ENCODE measurements around the gene ANKRD11.
A peak's percentile ranks its signal among the peaks of the same experiment; 100 is the strongest.

The ANKRD11 gene

DNA sequence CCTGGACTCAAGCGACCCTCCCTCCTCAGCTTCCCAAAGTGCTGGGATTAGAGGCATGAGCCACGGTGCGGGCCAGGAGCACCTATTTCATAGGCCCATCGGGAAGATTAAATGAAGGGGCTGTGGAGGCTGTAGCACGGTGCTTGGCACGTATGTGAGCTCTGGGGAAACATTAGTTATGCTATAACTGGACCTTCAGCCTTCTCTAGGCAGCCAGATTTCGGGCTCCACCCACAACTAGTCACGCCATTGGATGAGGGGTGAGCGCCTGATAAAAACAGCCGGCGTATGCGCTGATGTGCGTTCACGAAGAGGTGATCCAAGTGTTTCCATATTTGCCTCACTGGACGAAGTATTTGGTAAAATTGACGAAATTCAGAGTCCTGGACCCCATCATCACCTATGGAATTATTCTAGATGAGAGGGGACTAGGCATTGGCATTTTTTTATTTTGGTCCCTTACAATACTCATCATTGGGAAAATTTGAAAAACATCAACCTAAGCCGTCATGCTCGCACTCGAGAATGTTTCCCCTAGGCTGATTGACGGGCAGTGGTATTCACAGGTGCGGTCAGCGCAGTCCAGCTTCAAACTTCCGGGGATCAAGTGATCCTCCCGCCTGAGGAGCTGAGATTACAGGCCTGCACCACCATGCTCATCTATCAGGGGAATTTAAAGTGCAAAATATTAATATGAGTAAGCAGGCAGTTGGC lies 1.8 kb upstream of the ANKRD11 start:
- Histone ChIP-seq H3K23ac (ENCODE audit: low read length) (no peak overlapping the region), H3K4ac (ENCODE audit: low read depth, low read length) (no peak overlapping the region), H3K79me2 (ENCODE audit: control insufficient read depth, insufficient read depth, low read length, poor library complexity) (peaks cover 10% of the 10 kb centered on the region), H4K12ac (ENCODE audit: low read depth, low read length) (no peak overlapping the region), H4K91ac (ENCODE audit: low read depth, low read length) (no peak overlapping the region), H3K9me3 (ENCODE audit: insufficient read depth, low read depth, low read length) (no peaks in the 10 kb centered on the region), H3K4me3 (ENCODE audit: low read depth, low read length) (no peak overlapping the region), H4K8ac (ENCODE audit: low read depth, low read length) (no peak overlapping the region), H2AFZ (ENCODE audit: insufficient read depth, low read length, poor library complexity) (no peak overlapping the region), H3K18ac (ENCODE audit: low read length) (no peak overlapping the region), H3K9ac (ENCODE audit: low read length) (no peak overlapping the region), H3K36me3 (ENCODE audit: control insufficient read depth in 1 of 2, insufficient read depth in 2 of 2, low read length in 2 of 2) (no peaks in the 10 kb centered on the region), H3K4me2 (ENCODE audit: low read length) (peak overlapping the region; percentile 95), H2BK120ac (ENCODE audit: insufficient read depth, low read length, poor library complexity) (no peak overlapping the region), H3K79me1 (ENCODE audit: low read length) (peaks cover 6% of the 10 kb centered on the region), H3K27ac (ENCODE audit: low read depth, low read length) (no peak overlapping the region), H3K14ac (ENCODE audit: low read length) (no peak overlapping the region), H3K4me1 (ENCODE audit: control insufficient read depth in 1 of 2, insufficient read depth in 2 of 2, low read length in 2 of 2) (peaks cover 10 to 18% of the 10 kb centered on the region in 2 experiments), H2BK5ac (ENCODE audit: low read depth, low read length, poor library complexity) (no peak overlapping the region), H2BK12ac (ENCODE audit: low read length) (no peak overlapping the region), H3K27me3 (ENCODE audit: insufficient read depth, low read length) (no peaks in the 10 kb centered on the region), H2AK5ac (ENCODE audit: low read length) (no peak overlapping the region)
- DNase-seq = no peak
- WGBS (ENCODE audit: extremely low coverage, insufficient coverage, insufficient read length) = no CpG with 5 or more reads among the region's 24 CpGs

DNA sequence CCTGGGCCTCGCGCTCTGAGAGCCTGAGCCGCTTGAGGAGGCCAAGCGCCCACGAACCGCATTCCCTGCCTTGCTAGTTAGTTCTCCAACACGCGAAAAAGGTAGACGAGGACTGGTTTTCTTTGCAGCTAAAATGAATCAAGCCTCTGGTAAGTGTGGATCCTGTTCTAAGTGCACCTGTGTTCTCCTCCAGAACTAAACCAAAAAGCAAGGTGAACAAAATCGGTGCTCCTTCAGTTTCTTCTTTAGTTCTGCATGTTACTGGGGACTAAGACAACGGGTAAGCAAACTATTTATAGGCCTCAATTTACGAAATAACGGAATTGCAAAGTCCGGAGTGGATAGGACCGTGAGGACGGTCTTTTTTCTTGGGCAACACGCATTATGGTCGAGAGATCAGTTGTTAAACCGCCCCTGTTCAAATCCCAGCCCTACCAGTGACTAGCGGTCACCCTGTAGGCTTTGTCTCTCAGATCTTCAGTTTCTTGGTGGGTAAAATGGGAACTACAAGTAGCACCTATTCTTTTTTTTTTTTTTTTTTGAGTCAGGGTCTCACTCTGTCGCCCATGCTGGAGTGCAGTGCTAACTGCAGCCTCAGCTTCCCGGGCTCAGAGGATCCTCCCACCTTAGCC lies 993 bp upstream of the ANKRD11 start:
- Histone ChIP-seq H3K9ac (ENCODE audit: low read length) (peak overlapping the region; percentile 44), H2BK120ac (ENCODE audit: insufficient read depth, low read length, poor library complexity) (no peak overlapping the region), H4K8ac (ENCODE audit: low read depth, low read length) (peak overlapping the region; percentile 74), H3K4me2 (ENCODE audit: low read length) (peak overlapping the region; percentile 95), H3K4ac (ENCODE audit: low read depth, low read length) (peak overlapping the region; percentile 30), H3K9me3 (ENCODE audit: insufficient read depth, low read depth, low read length) (no peaks in the 10 kb centered on the region), H3K79me2 (ENCODE audit: control insufficient read depth, insufficient read depth, low read length, poor library complexity) (peaks cover 11% of the 10 kb centered on the region), H3K18ac (ENCODE audit: low read length) (no peak overlapping the region), H3K27me3 (ENCODE audit: insufficient read depth, low read length) (no peaks in the 10 kb centered on the region), H2AFZ (ENCODE audit: insufficient read depth, low read length, poor library complexity) (peak overlapping the region; percentile 72), H3K27ac (ENCODE audit: low read depth, low read length) (peak overlapping the region; percentile 57), H3K23ac (ENCODE audit: low read length) (no peak overlapping the region), H3K4me1 (ENCODE audit: control insufficient read depth in 1 of 2, insufficient read depth in 2 of 2, low read length in 2 of 2) (peaks cover 10 to 18% of the 10 kb centered on the region in 2 experiments), H4K12ac (ENCODE audit: low read depth, low read length) (peak overlapping the region; percentile 50), H2BK5ac (ENCODE audit: low read depth, low read length, poor library complexity) (peak overlapping the region; percentile 15), H3K4me3 (ENCODE audit: low read depth, low read length) (peak overlapping the region; percentile 87), H3K14ac (ENCODE audit: low read length) (peak overlapping the region; percentile 33), H4K91ac (ENCODE audit: low read depth, low read length) (no peak overlapping the region), H2BK12ac (ENCODE audit: low read length) (no peak overlapping the region), H3K36me3 (ENCODE audit: control insufficient read depth in 1 of 2, insufficient read depth in 2 of 2, low read length in 2 of 2) (peaks cover 0 to 1% of the 10 kb centered on the region in 2 experiments), H3K79me1 (ENCODE audit: low read length) (peaks cover 6% of the 10 kb centered on the region), H2AK5ac (ENCODE audit: low read length) (no peak overlapping the region)
- WGBS (ENCODE audit: extremely low coverage, insufficient coverage, insufficient read length) = no CpG with 5 or more reads among the region's 22 CpGs
- peak in 1 of 2 donors; percentile 49 for DNase-seq

DNA sequence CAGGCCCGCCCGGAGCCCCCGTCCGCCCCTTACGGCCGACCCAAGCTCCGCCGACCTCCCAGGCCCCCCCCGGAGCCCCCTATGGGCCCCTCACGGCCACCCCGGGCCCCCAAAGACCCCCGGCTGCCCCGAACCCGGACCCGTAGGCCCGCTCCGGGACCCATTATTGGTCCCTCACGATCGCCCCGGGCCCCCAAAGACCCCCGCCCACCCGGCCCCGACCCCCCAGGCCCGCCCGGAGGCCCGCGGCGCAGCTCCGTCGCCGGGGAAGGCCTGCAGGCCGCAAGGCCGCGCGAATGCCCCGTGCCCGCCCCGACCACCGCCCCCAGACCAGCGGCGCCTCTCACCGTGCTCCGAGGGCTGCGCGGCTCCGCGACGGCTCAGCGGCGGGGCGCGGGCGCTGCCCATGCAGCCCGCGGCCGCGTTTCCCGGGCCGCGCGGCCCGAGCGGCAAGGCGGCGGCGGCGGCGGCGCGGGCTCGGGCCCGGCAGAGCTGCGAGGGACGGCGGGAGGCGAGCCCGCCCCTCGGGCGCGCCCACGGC lies 393 bp downstream of the ANKRD11 start:
- peak overlapping the region; percentile 44 for H3K4me2 ChIP-seq (ENCODE audit: low read length)
- peak overlapping the region; percentile 71 for H3K27ac ChIP-seq (ENCODE audit: low read depth, low read length)
- H3K36me3 ChIP-seq (ENCODE audit: control insufficient read depth in 1 of 2, insufficient read depth in 2 of 2, low read length in 2 of 2) = peaks cover 0 to 2% of the 10 kb centered on the region in 2 experiments
- peak overlapping the region; percentile 76 for H4K8ac ChIP-seq (ENCODE audit: low read depth, low read length)
- H3K4me1 ChIP-seq (ENCODE audit: control insufficient read depth in 1 of 2, insufficient read depth in 2 of 2, low read length in 2 of 2) = peaks cover 10 to 17% of the 10 kb centered on the region in 2 experiments
- H3K14ac ChIP-seq (ENCODE audit: low read length) = peak overlapping the region; percentile 70
- WGBS (ENCODE audit: extremely low coverage, insufficient coverage, insufficient read length) = no CpG with 5 or more reads among the region's 81 CpGs
- H3K23ac ChIP-seq (ENCODE audit: low read length) = no peak overlapping the region
- H4K12ac ChIP-seq (ENCODE audit: low read depth, low read length) = no peak overlapping the region
- peak overlapping the region; percentile 86 for H4K91ac ChIP-seq (ENCODE audit: low read depth, low read length)
- peak overlapping the region; percentile 74 for H3K18ac ChIP-seq (ENCODE audit: low read length)
- H2BK120ac ChIP-seq (ENCODE audit: insufficient read depth, low read length, poor library complexity) = no peak overlapping the region
- DNase-seq = no peak
- peak overlapping the region; percentile 25 for H2BK5ac ChIP-seq (ENCODE audit: low read depth, low read length, poor library complexity)
- H3K79me1 ChIP-seq (ENCODE audit: low read length) = peaks cover 6% of the 10 kb centered on the region
- H3K27me3 ChIP-seq (ENCODE audit: insufficient read depth, low read length) = no peaks in the 10 kb centered on the region
- H3K9me3 ChIP-seq (ENCODE audit: insufficient read depth, low read depth, low read length) = no peaks in the 10 kb centered on the region
- no peak overlapping the region for H2AK5ac ChIP-seq (ENCODE audit: low read length)
- no peak overlapping the region for H2BK12ac ChIP-seq (ENCODE audit: low read length)
- H3K4ac ChIP-seq (ENCODE audit: low read depth, low read length) = no peak overlapping the region
- peaks cover 20% of the 10 kb centered on the region for H3K79me2 ChIP-seq (ENCODE audit: control insufficient read depth, insufficient read depth, low read length, poor library complexity)
- no peak overlapping the region for H2AFZ ChIP-seq (ENCODE audit: insufficient read depth, low read length, poor library complexity)
- H3K4me3 ChIP-seq (ENCODE audit: low read depth, low read length) = peak overlapping the region; percentile 94
- H3K9ac ChIP-seq (ENCODE audit: low read length) = peak overlapping the region; percentile 94

DNA sequence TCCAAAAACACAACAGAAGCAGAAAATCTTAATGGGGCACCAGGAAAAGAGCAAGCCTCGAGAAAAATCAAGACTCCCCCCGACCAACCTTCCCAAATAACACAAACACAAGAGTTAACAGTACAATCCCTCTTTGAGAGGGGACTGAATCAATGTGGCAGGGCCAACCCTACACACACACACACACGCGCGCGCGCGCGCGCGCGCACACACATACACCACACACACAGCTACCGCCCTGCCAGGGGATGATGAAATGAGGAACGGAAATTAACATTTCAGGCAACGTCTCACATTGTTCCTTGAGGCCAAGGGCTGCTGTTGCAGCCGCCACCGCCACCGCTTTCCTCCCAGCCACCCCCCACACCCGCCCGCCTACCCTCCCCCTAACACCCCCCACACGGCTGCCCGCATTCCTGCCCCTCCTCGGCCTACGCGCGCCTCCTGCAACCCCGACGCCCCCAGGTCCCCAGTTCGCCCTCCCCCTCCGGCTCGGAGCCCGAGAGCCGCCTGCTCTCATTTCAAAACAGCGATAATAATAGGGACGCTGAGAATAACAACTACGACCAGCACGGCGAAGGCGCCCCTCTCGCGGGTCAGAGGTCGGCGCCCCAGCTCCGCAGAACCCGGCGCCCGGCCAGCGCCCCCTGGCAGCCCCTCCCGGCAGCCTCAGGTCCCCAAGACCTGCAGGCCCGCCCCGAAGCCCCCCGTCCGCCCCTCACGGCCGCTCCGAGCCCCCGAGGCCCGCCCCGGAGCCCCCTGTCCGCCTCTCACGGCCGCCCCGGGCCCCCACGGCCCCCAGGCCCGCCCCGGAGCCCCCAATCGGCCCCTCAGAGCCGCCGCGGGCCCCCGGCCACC lies 1.1 kb downstream of the ANKRD11 start:
- H2BK12ac ChIP-seq (ENCODE audit: low read length) = no peak overlapping the region
- H3K4me2 ChIP-seq (ENCODE audit: low read length) = peak overlapping the region; percentile 78
- peak overlapping the region; percentile 69 for H3K27ac ChIP-seq (ENCODE audit: low read depth, low read length)
- no peak overlapping the region for H3K23ac ChIP-seq (ENCODE audit: low read length)
- peak overlapping the region; percentile 65 for H4K91ac ChIP-seq (ENCODE audit: low read depth, low read length)
- H3K4me1 ChIP-seq (ENCODE audit: control insufficient read depth in 1 of 2, insufficient read depth in 2 of 2, low read length in 2 of 2) = peaks cover 10 to 14% of the 10 kb centered on the region in 2 experiments
- peak overlapping the region; percentile 86 for H2BK5ac ChIP-seq (ENCODE audit: low read depth, low read length, poor library complexity)
- H3K9ac ChIP-seq (ENCODE audit: low read length) = peak overlapping the region; percentile 82
- peaks cover 6% of the 10 kb centered on the region for H3K79me1 ChIP-seq (ENCODE audit: low read length)
- H3K4me3 ChIP-seq (ENCODE audit: low read depth, low read length) = peak overlapping the region; percentile 94
- H3K9me3 ChIP-seq (ENCODE audit: insufficient read depth, low read depth, low read length) = no peaks in the 10 kb centered on the region
- H2AFZ ChIP-seq (ENCODE audit: insufficient read depth, low read length, poor library complexity) = no peak overlapping the region
- peak overlapping the region; percentile 69 for H3K14ac ChIP-seq (ENCODE audit: low read length)
- H3K27me3 ChIP-seq (ENCODE audit: insufficient read depth, low read length) = no peaks in the 10 kb centered on the region
- peak overlapping the region; percentile 87 for H4K12ac ChIP-seq (ENCODE audit: low read depth, low read length)
- peak overlapping the region; percentile 92 for H3K4ac ChIP-seq (ENCODE audit: low read depth, low read length)
- peak; percentile 80 to 86 for DNase-seq
- no peak overlapping the region for H2BK120ac ChIP-seq (ENCODE audit: insufficient read depth, low read length, poor library complexity)
- peaks cover 0 to 2% of the 10 kb centered on the region in 2 experiments for H3K36me3 ChIP-seq (ENCODE audit: control insufficient read depth in 1 of 2, insufficient read depth in 2 of 2, low read length in 2 of 2)
- WGBS (ENCODE audit: extremely low coverage, insufficient coverage, insufficient read length) = no CpG with 5 or more reads among the region's 71 CpGs
- peaks cover 22% of the 10 kb centered on the region for H3K79me2 ChIP-seq (ENCODE audit: control insufficient read depth, insufficient read depth, low read length, poor library complexity)
- no peak overlapping the region for H4K8ac ChIP-seq (ENCODE audit: low read depth, low read length)
- H2AK5ac ChIP-seq (ENCODE audit: low read length) = peak overlapping the region; percentile 42
- peak overlapping the region; percentile 76 for H3K18ac ChIP-seq (ENCODE audit: low read length)

Data from trophoblast cell (in vitro differentiated cells and primary cell).